ENCODE data around the gene TPM3.

DNA sequence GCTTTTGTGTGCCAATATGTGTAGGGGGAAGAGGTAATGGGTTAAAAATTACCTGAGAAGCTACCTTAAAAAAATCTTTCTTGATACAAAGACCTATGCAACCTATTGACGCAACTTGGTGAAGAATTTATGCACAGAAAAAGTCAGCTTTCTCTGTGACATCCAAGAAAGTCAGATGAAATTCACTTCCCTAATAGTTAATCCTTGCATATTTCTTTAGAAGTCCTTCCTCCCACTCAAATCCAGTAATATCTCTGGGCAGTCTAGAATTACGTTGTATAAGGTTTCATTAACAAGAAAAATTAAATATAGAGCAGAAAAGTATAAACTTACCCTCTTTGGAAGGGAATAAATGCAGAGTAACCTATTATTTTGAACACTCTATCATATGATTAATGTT is 31.7 kb upstream of the TPM3 start:
- TF ChIP-seq POLR2A (IDR thresholded peaks at IDR 0.05) (no peak), POLR2AphosphoS5 (IDR thresholded peaks at IDR 0.05) (no peak)
